GDM1 (cell line): Measurements from ENCODE around the gene DOCK4.

ENCODE experiments used
- DNase-seq: peaks from one replicate; lab custom pipeline; 2025; lab: John Stamatoyannopoulos, UW

Gene DOCK4

DNA sequence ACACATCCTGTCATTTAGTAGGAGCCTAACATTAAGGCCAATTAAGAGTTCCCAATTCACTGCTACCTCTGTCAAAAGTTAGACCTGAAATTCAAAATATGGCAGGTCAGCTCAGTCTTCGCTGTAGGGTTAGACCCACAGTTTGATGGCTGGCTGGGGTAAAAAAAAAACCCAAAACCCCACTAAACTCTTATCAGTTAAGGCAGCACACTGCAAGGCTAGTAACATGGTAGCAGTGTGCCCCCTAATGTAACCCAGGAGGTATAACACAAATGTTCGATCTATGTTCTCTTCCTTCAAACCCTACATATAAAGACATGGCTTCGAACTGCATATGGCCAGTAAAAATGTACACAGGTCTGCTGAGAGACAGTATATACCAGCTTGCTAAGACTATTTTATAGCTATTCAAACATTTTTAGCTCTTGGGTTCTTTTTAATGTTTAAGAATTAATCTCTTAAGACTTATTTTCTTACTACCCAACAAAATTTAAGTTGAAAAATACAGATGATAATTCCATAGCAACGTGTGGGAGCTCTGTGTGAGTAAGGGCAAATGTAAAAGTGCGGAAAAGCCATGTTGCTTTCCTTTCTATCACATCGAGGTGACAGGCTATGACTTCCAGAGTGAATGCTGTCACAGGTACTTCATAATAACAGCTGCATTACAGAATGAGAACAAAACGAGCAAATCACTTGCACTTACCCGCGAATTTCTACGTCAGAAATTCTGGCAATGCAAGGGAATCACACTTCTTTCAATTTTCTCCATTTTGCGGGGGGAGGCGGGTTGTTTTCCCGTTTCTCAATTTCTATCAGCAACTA is 475.5 kb downstream of the DOCK4 start:
- DNase-seq = no peak

DNA sequence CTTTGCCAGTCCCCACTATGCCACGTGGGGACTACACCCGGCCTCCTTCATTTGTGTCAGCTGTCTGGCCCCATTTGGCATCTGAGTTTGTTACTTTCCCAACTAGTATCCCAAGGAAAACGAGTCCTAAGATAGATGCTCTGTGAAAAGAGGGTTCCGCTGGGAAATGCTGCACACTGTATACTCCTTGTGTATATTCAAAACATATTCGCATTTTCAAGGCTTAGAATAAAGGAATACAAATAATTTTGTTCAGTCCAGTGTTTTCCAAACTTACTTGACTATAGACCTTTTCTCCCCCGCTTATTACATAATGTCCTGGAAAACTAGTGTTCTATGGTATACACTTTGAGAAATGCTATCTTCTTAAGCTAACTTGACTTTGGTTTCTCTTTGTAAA is 476.1 kb downstream of the DOCK4 start:
- DNase-seq = no peak

DNA sequence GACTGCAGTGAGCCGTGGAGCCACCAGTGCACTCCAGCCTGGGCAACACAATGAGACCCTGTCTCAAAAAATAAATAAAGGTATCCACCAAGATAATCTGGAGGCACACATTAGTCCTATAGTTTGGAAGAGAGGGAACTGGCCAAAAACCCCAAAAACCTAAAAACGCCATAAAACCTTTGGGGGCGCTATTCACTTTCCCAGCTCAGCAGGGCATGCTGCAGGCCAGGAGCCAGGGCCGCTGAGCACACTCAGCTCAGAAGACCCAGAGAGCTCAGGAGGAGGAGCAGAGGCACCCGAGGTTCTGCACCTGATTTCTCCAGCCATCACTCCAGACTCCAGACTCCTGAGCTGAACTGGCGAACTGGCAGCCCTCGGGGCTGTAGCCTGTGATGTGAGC is 476.7 kb downstream of the DOCK4 start:
- DNase-seq = no peak

DNA sequence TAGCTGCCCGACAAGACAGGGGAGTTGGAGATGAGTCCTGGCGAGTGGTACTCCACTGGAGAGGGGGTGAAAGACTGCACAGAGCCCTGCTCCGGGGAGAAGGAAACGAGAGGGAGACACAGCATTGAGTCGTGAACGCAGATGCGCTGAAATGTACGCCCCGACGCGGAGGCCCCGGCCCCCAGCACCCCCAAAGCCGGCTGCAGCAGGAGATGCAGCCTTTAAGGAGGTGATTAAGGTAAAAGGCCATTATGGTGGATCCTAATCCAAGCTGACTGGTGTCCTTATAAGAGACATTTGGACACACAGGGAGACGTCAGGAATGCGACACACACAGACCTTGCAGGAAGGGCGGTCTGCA is 477.6 kb downstream of the DOCK4 start:
- no peak for DNase-seq

DNA sequence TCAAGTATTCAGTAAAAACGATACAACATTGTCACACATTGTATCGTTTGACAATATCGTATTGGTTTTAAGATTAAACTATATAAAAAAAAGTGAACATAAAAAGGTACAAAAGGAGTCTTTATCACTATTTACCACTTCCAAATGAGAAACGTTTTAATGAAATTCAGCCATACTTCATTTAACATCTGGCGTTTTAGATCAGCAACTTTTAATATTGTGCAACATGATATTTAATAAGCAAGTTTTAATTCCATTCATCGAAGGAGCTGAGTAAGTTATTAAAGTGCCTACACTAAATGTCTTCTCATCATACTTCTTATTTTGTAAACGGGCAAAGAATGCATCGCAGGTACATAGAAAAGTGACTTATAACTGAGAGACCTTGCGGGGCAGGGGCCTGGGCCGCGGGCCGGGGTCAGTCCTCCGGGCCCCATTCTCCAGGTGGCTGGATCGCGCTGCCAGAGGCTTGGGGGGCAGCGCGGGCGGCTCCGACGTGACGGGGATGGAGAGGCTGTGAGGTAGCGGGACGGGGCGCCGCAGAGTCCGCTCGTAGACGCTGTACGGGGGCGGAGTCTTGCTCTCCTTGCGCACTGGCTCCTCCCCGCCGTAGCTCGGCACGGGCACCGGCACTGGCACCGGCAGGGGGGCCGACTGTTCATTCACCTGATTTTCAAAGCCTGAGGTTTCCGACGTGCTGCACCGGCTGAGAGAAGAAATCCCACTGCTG is 478.1 kb downstream of the DOCK4 start:
- no peak for DNase-seq

DNA sequence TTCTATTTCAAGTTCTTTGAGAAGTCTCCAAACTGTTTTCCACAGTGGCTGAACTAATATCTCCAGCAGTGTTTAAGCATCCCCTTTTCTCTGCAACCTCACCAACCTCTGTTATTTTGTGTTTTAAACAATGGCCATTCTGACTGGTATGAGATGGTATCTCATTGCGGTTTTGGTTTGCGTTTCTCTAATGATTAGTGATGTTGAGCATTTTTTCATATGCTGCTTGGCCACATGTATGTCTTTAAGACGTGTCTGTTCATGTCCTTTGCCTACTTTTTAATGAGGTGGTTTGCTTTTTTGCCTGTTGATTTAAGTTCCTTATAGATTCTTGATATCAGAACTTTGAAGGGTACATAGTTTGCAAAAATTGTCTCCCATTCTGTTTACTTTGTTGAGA is 487.3 kb downstream of the DOCK4 start:
- DNase-seq = no peak

DNA sequence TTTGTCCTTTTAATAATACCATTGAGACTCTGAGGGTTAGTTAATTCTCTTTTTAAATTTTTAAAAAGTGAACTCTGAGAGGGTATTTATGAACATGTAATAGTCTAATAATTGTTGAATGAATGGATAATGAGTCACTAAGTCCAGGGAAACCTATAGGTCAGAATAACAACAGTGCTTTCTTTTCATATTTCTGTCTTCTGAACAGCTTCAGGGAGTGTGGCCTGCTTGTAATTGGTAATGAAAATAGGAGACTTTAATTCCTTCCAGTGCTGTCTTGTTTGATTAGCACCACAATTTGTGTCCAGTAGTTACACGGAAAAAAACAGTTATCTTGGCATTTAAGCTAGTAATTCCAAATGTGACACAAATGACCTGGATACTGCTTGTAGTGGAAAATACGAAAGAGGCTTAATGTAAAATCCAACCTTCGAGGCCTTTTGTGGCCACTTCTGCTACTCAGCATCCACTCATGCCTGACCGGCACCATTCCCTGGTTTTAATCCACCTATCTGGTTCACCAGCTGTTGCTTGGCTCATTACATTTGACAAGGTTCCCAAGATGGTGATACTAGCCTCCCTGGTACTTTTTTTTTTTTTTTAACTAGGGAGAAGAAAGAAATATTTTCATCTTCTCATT is 494.7 kb downstream of the DOCK4 start:
- no peak for DNase-seq

DNA sequence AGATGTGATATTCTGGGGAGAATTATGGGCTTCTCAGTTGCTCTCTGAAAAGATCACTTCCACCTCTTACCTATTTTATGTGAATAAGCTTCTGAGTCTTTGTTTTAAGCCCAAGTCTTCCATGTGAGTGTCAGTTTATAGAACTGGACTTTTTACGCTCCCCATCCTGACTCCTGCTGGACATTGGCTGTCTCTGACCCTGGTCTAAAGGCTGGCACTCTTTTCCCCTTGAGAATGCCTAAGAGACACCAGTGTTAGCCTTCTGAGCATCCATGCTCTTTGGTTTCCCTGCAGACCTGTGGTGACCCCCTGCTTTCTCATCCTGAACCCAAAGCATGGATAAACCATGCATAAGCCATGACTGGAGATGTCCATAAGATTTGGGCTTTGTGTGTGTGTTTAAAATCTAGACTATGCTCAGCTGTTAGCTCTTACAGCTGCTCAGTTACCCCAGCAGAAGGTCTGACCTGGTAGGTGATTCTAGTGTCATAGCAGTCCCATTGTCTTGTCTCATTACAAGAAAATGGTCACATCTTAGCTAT is 495.3 kb downstream of the DOCK4 start:
- DNase-seq = no peak

DNA sequence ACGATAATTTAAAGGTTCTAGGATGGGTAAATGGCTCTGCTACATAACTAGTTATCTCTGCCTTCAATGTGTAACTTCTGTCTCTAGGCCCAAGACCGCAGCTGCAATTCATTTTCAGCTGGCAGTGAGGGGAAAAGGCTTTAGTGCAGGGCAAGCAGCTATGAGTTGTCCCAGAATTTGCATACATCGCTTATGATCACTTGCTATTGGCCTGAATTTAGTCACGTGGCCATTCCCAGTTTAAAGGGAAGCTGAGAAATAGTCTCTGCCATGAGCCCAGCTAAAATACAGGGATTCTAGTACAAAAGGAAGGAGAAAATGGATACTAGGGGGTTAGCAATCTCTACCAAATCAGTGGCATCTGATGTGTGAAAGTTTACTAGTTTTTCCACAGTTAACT is 498.1 kb downstream of the DOCK4 start:
- DNase-seq = no peak

DNA sequence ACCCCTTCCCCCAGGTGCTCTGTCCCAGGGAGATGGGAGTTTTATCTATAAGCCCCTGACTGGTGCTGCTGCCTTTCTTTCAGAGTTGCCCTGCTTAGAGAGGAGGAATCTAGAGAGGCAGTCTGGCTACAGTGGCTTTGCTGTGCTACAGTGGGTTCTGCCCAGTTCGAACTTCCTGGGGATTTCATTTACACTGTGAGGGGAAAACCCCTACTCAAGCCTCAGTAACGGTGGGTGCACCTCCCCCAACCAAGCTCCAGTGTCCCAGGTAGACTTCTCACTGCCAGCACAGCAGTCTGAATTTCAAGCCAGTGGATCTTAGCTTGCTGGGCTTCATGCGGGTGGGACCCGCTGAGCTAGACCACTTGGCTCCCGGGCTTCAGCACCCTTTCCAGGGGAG is 500.4 kb downstream of the DOCK4 start:
- no peak for DNase-seq

DNA sequence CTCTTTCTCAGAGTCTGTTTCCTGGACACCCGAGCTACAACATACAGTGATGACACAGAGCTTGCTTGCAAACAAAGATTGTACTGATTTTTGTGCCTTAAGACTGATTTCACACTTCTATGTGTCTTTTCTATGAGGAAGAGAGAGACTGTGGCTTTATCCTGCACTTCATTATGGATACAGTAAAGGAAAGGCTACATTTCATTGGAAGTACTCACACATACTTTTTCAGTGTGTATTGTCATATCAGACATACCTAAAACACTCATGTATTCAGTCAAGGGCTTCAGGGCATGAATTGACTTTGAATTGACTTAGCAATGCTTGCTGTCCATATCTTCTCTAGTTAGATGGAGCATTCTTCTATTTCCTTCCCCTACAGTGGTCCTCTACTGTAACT is 508.4 kb downstream of the DOCK4 start:
- DNase-seq = no peak

DNA sequence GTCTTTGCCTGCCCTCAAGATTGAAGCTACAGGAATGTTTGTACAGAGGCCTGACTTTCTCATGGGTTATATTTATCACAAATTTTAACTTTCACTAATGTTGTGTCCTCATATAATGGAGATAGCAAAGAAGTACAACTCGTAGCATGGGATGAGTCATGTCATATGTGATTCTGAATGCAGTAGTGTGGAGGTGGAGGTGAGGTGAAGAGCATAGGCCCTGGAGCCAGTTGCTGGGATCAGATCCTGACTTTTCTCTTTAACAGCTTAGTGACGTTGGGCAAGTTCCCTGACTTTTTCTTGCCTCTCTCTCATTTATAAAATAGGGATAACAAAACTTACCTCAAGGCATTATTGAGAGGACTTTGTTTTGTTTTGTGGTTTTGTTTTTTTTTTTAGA is 511.8 kb downstream of the DOCK4 start:
- no peak for DNase-seq

DNA sequence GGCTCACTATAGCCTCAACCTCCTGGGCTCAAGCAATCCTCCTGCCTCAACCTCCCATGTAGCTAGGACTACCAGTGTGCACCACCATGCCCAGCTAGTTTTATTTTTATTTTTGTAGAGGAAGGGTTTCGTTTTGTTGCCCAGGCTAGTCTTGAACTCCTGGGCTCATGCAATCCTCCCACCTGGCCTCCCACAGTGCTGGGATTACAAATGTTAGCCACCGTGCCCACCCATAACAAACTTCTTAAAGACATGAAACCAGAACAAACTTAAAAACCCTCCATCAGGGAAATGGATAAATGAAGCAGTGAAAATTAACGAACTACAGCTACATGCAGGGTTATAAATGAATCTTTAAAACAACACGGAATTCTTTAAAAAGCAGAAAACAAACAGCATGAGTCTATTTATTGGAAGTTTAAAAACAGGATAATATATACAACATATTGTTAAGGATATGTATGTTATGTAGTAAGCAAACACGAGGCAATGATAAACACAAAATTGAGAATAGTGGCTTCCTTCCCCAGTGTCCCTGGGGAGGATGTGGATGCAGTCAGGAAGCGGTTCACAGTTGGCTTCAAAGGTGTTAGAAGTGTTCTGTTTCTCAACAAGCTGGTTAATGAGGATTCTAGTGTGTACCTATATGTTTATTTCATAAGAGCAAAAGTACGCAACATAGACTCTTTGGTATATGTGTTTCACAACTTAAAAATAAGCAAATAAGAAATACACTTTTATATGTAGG is 515.7 kb downstream of the DOCK4 start:
- no peak for DNase-seq

DNA sequence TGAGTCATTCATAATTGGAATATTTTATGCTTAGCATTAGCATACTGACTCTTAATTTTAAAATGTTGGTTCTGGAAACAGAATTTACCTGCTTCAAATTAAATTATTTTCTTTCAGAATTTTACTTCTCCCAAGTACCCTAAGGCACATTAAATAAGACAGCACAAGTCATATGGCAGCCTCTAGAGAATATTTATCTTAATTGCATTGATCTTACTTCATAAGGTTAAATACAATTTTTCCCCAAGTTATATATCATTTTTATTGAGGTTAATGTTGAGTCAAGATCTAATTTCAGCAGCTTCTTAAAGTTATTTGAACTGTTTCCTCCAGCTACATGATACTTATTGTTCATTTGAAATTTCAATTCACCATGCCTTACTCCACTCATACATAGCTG is 520.9 kb downstream of the DOCK4 start:
- no peak for DNase-seq

DNA sequence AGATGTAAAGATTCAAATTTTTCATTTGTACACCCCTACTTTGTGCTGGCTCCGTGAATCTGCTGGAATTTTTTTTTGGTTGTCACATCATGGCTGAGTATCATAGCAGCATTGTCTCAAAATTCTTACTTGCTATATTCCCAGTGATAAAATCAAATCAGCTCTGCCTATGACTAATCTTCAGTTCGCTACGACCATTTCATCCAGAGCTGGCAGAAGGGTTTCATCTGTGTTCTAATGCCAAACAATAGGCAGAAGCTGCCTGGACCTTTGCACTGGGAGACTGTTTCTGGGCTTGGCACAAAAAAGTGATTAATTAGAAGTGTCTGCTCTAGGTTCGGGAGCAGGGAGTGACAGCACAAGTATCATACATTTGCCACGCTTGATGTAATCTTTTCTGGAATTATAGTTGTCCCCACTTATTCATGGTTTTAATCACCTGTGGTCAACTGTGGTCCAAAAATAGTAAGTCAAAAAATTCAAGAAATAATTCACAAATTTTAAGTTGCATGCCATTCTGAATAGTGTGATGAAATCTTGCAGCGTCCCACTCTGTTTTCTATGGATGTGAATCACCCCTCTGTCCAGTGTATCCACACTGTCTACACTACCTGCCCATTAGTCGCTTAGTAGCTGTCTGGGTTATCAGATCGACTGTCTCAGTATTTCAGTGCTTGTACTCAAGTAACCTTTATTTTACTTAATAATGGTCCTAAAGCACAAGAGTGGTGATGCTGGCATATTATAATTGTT is 523.4 kb downstream of the DOCK4 start:
- DNase-seq = no peak

DNA sequence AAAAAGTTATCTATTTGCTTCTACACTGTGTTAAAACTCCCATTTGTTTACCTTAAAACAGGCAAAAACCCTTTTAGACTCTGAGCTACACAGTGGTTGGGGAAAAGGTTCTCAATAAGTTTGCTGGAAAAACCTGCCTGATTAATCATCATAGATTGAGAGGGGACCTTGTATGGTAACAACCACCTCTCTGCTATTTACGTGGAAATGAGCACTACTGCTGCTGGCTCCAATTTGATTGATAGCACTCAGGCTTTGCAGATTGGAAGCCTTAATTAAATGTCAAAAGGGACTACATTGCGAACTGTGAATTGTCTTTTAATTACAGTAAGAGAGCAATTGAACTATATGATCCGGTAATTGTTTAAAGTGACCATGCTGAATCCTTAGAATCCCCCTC is 525.0 kb downstream of the DOCK4 start:
- DNase-seq = no peak

DNA sequence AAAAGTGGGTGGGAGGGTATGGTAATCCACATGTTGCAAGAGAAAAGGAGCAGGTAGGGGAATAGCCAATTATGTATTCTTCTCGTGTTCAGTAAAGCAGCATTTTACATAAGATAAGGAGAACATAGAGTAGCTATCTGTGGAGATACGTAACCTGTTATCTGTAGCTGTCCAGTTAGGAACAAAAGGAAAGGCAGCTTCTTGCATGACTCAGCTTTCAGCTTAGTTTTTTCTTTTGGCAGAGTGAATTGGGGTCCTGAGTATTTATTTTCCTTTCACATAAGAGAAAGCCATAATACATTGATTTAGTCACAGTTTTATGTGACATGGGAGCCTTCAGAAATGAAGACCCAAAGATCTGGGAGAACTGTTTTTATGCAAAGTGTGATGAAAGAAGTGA is 527.2 kb downstream of the DOCK4 start:
- DNase-seq = no peak

DNA sequence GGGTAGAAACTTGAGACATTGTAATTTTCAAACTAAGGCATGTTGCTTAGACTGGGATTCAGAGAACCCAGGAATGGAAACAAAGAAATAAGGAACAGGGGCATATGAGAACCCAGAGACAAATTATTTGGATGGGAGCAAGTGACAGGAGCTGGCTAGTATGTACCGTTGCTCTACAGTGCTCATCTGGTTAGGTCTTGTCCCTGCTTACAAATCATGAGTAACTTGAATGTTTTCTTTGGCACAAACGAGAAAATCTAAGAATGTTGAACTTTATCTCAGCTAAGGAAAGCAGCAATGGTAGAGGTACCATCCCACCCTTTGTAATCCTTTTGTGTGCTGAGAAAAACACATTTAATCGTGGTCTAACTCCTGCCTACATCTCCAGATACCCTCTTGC is 527.9 kb downstream of the DOCK4 start:
- no peak for DNase-seq

DNA sequence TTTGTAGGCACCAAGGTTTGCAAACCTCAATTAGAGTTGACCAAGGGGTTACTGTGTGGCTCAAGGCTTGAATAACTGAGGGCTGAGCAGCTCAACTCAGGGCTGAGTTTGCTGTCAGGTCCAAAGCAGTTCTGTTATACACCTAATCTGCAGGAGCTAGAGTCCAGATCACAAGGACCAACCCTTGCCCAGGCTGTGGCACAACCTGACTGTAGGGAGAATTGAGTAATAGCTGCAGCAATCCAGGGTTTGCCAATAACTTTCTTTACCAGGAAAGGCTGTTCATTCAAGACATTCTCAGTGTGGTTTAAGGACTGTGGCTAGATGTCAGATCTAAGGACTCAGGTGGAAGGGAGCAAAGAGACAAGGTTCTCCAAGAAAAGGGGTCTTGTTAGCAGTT is 528.4 kb downstream of the DOCK4 start:
- DNase-seq = no peak

DNA sequence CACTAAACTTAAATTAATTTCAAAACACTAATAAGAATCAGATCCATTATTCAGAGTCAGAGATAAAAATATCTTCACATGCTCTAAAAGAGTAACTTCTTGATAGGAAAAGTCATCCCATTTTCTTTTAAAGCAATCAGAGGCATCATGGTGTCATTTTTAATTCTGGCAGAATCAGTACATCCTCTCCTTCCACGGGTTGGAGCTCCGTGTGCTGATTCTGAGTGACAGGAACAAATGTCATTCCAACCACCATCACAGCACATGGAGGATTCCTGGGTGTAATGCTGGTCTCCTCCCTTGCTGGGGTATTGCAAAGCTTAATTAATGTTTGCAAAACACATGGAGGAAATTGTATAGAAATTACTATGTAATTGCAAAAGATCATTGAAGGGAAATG is 529.4 kb downstream of the DOCK4 start:
- DNase-seq = no peak
